Progenitor cell of endocrine pancreas (in vitro differentiated cells): ENCODE measurements around the gene HOXA13. TPM values are rescaled to one million over a fixed set of nuclear protein-coding genes. Genes with fewer than 3 reads are reported as not detected.

ENCODE experiments used
- DNase-seq: peaks from one replicate; pipeline ENCODE4 v3.0.0; 2021; ENCODE audit warnings: low spot score; ENCODE audit not compliant: unreplicated experiment
- H3K27ac Mint-ChIP-seq: 2 replicates; pipeline ENCODE4 v1.8.0; 2021; ENCODE audit warnings: mild to moderate bottlenecking, moderate library complexity, mixed read lengths
- H3K27me3 Mint-ChIP-seq: 2 replicates; pipeline ENCODE4 v1.8.0; 2021; ENCODE audit warnings: mixed read lengths
- H3K36me3 Mint-ChIP-seq: 2 replicates; pipeline ENCODE4 v1.8.0; 2022; ENCODE audit warnings: mixed read lengths; ENCODE audit not compliant: insufficient read depth
- H3K4me1 Mint-ChIP-seq: 2 replicates; pipeline ENCODE4 v1.8.0; 2021; ENCODE audit warnings: low read depth, mixed read lengths
- H3K4me3 Mint-ChIP-seq: 2 replicates; pipeline ENCODE4 v1.8.0; 2021; ENCODE audit warnings: low read depth, mild to moderate bottlenecking, moderate library complexity, mixed read lengths
- H3K9me3 Mint-ChIP-seq: 2 replicates; pipeline ENCODE4 v1.8.0; 2021; ENCODE audit warnings: low read depth, mixed read lengths
- CTCF ChIP-seq: fragments of 200-600 bp; sonication (generic); IDR thresholded peaks from one replicate; pipeline ENCODE4 v1.5.0; 2021; ENCODE audit warnings: antibody characterized with exemption, mild to moderate bottlenecking; ENCODE audit not compliant: unreplicated experiment
- total RNA-seq: library from RNA; stranded (reverse); gene quantifications from 2 replicates; pipeline ENCODE4 v1.2.1, GENCODE V29; 2021

HOXA13 gene
- total RNA-seq, 1 donor from 2014 or later = not detected

GRCh38 chr7:27207348-27207985 lies 7.6 kb upstream of the HOXA13 start:
- TF ChIP-seq CTCF = no peak
- Mint-ChIP-seq H3K36me3 (no peaks in the 10 kb centered on the region), H3K9me3 (no peaks in the 10 kb centered on the region), H3K27me3 (peaks cover 100% of the 10 kb centered on the region), H3K27ac (no peak overlapping the region), H3K4me1 (peaks cover 5% of the 10 kb centered on the region), H3K4me3 (no peak overlapping the region)
- DNase-seq = no peak

- no peak for TF ChIP-seq CTCF
- no peak for DNase-seq
- Mint-ChIP-seq H3K36me3 (no peaks in the 10 kb centered on the region), H3K4me1 (peaks cover 6% of the 10 kb centered on the region), H3K9me3 (no peaks in the 10 kb centered on the region), H3K4me3 (no peak overlapping the region), H3K27ac (no peak overlapping the region), H3K27me3 (peaks cover 100% of the 10 kb centered on the region)
These were observed 5.7 kb upstream of the HOXA13 start for GRCh38 chr7:27205325-27206280.

- Mint-ChIP-seq H3K27ac (no peak overlapping the region), H3K9me3 (no peaks in the 10 kb centered on the region), H3K4me3 (no peak overlapping the region), H3K36me3 (no peaks in the 10 kb centered on the region), H3K27me3 (peaks cover 98% of the 10 kb centered on the region), H3K4me1 (peaks cover 5% of the 10 kb centered on the region)
- DNase-seq = no peak
- no peak for TF ChIP-seq CTCF
These were observed 5.0 kb upstream of the HOXA13 start for GRCh38 chr7:27204851-27205322.

DNA sequence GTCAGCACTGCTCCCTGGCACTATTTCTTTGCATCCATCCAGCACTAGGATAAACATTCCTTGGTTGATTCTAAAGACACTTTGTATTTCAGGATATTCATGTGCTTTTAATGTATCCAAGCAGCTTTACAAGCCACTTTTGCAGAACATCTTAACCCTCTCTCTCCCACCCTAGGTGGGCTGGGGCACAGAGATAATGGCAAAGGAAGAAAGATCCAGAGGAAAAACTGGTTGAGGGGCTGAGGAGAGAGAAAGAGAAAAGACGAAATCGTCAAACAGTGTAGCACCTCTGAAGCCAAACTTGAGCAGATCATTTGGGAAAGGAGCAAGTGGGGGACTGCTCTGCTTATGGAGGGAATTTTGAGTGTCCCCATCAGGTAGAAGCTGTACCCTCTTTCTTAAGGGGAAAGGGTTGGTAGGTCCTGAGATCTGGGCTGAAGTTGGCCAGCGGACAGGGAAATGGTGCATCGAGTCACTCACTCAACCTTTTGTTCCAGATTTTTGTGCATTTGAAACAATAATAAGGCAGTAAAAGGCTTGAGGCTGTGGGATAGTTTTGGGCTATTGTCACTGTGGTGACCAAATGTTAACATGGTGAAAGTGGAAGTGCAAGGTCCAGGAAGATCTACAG lies 4.2 kb upstream of the HOXA13 start:
- H3K4me1 Mint-ChIP-seq = peaks cover 5% of the 10 kb centered on the region
- DNase-seq = no peak
- peaks cover 94% of the 10 kb centered on the region for H3K27me3 Mint-ChIP-seq
- peak overlapping the region; percentile 31 for H3K27ac Mint-ChIP-seq
- TF ChIP-seq CTCF = no peak
- no peaks in the 10 kb centered on the region for H3K36me3 Mint-ChIP-seq
- H3K4me3 Mint-ChIP-seq = no peak overlapping the region
- no peaks in the 10 kb centered on the region for H3K9me3 Mint-ChIP-seq

- H3K36me3 Mint-ChIP-seq = no peaks in the 10 kb centered on the region
- no peak for DNase-seq
- H3K27ac Mint-ChIP-seq = no peak overlapping the region
- TF ChIP-seq CTCF = no peak
- no peak overlapping the region for H3K4me3 Mint-ChIP-seq
- peaks cover 94% of the 10 kb centered on the region for H3K27me3 Mint-ChIP-seq
- peaks cover 5% of the 10 kb centered on the region for H3K4me1 Mint-ChIP-seq
- H3K9me3 Mint-ChIP-seq = no peaks in the 10 kb centered on the region
These were observed 3.6 kb upstream of the HOXA13 start for GRCh38 chr7:27203365-27203953.
